HG03103 (cell line): Measurements from ENCODE around the gene MAN2A1.
"Not testable (repeated sequence)": the region's sequence is repeated elsewhere in the genome, so short reads cannot be mapped to it uniquely, and the experiment has no call there.

Source experiments
- ATAC-seq: cut with Tn5 transposase; IDR thresholded peaks from one replicate; pipeline ENCODE4 v1.9.1; 2021; ENCODE audit warnings: low read depth; ENCODE audit not compliant: unreplicated experiment

MAN2A1 gene

GRCh38 chr5:109855056-109855455, 165.3 kb downstream of the MAN2A1 start:
- ATAC-seq = no peak

- ATAC-seq = no peak
Measured at GRCh38 chr5:109857405-109858031, 167.8 kb downstream of the MAN2A1 start.

- no peak for ATAC-seq
Measured at GRCh38 chr5:109859537-109859936, 169.8 kb downstream of the MAN2A1 start.

- ATAC-seq = no peak
Measured at GRCh38 chr5:109862301-109862700, 172.6 kb downstream of the MAN2A1 start.

- ATAC-seq = no peak
Measured at GRCh38 chr5:109863752-109864151, 174.0 kb downstream of the MAN2A1 start.

GRCh38 chr5:109865637-109866036, 175.9 kb downstream of the MAN2A1 start:
- no peak for ATAC-seq

- ATAC-seq = no peak
Measured at GRCh38 chr5:109866051-109866450, 176.3 kb downstream of the MAN2A1 start.

- ATAC-seq = no peak
Measured at GRCh38 chr5:109868737-109869136, 179.0 kb downstream of the MAN2A1 start.

- ATAC-seq = no peak
Measured at GRCh38 chr5:109873687-109874086, 184.0 kb downstream of the MAN2A1 start.

GRCh38 chr5:109874108-109874507, 184.4 kb downstream of the MAN2A1 start:
- ATAC-seq = no peak

- no peak for ATAC-seq
Measured at GRCh38 chr5:109876030-109876725, 186.5 kb downstream of the MAN2A1 start.

- ATAC-seq = no peak
Measured at GRCh38 chr5:109876941-109877669, 187.4 kb downstream of the MAN2A1 start.

GRCh38 chr5:109877670-109878045, 187.9 kb downstream of the MAN2A1 start:
- no peak for ATAC-seq

GRCh38 chr5:109878887-109879286, 189.2 kb downstream of the MAN2A1 start:
- no peak for ATAC-seq

GRCh38 chr5:109880907-109881685, 191.4 kb downstream of the MAN2A1 start:
- no peak for ATAC-seq

- ATAC-seq = no peak
Measured at GRCh38 chr5:109882546-109882945, 192.8 kb downstream of the MAN2A1 start.

GRCh38 chr5:109884676-109885075, 194.9 kb downstream of the MAN2A1 start:
- no peak for ATAC-seq

GRCh38 chr5:109885205-109885604, 195.5 kb downstream of the MAN2A1 start:
- no peak for ATAC-seq

- ATAC-seq = no peak
Measured at GRCh38 chr5:109888989-109889388, 199.3 kb downstream of the MAN2A1 start.

GRCh38 chr5:109893271-109893670, 203.5 kb downstream of the MAN2A1 start:
- not testable (repeated sequence) for ATAC-seq
